GM18526 (cell line): ENCODE data around the gene EHD4.

Experiments used
- POLR2A ChIP-seq: IDR thresholded peaks from 3 replicates; pipeline ENCODE4 v1.6.1; 2011; ENCODE audit not compliant: insufficient read length; ENCODE audit errors: extremely low read depth

Gene EHD4

DNA sequence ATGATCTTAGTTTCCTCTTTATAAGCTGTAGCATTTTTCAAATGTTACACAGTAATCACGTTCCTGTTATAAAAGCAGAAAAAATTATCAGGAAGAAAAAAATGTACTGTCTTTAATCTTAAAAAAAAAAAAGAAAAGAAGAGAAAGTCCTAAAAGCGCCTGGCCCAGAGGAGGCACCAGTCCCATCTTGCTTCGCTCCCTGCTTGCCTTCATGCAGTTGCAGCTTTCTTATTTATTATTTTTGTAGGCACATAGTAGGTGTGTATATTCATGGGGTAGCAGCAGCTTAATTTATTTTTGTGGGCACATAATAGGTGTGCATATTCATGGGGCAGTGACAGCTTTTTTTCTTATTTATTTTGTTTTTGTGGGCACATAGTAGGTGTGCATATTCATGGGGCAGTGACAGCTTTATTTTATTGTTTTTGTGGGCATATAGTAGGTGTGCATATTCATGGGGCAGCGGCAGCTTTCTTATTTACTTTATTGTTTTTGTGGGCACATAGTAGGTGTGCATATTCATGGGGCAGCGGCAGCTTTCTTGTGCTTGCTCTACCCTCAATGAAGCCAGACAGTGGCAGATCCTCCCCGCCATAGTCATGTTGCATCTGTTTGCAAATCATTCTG is 5.5 kb upstream of the EHD4 start:
- no peak for TF ChIP-seq POLR2A

DNA sequence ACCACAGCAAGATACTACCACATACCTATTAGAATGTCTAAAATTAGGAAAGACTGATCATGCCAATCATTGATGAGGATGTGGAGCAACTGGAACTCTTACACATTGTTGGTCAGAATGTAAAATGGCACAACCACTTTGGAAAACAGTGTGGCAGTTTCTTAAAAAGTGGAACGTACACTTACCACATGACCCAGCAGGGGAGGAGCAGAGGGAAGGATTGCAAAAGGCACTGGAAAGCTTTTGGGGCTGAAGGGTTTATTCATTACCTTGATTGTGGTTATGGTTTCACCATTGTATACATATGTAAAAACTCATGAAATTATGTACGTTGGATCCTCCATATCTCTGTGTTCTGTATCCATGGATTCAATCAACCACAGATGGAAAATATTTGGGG is 3.3 kb upstream of the EHD4 start:
- no peak for TF ChIP-seq POLR2A

DNA sequence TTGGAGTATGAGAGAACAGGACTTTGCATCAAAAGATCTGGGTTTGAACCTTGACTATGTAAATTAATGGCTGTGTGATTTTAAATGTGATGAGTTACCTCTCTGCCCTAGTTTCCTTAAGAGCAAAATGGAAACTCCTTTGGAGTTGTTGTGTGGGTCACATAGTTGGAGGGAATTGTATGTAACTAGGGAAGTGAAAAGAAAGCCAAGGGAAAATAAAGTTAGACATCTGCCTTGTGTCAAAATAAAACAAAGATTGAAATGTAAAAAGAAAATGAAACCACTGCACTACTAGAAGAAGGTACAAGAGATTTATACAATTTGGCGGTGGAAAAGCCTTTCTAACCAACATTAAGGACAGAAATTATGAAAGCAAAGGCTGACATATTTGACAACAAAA is 1.7 kb upstream of the EHD4 start:
- TF ChIP-seq POLR2A = no peak

DNA sequence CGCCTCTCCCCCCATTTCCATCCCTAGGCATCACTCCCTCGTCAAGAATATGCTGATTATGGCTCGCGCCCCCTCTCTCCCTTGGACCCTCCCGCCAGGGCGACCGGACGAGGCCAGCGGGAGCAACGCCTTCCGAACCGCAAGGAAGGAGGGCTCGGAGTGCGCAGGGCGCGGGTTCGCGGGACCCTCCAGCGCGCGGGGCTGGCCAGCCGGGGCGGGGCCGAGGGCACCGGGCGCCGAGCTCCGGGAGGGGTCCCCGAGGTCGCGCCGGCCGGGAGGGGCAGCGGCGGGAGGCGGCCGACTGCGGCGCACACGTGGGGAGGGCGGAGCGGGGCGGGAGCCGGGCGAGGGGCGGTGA is 483 bp downstream of the EHD4 start:
- TF ChIP-seq POLR2A = no peak

DNA sequence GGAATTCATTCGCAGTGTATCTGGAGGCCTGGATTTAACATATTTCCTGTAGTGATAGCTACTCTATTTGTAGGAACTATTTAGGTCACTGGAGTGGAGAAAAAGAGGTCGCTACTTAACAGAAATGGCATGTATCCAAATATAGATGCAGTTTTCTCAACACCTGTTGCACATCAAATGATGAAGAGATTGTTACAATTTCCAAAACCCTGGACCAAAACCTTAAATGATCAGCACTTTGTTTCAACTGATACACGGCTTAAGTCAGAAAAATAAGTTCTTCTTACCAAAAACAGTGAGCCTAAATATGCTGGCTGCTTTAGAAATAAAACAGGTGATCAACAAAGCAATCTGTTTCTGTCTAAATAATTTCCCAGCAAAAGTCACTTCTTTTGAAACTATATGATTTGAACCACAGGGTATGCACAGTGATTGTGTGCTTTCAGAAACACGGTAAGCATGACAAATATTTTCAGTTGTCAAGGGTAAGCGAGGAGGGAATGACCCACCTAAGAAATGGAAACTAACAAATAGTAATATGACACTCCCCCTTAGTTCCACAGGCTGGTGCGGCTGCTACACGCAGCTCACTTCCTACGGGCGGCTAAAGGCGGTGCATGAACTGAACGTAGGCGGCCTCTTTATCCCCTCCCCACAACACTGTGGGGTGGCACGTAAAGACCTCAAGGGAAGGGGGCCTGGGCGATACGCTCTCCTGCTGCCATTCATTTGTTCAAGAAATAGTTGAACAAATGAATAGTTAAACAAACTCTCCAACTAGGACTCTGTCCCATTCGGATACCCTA is 1.1 kb downstream of the EHD4 start:
- TF ChIP-seq POLR2A = peak; percentile 73

DNA sequence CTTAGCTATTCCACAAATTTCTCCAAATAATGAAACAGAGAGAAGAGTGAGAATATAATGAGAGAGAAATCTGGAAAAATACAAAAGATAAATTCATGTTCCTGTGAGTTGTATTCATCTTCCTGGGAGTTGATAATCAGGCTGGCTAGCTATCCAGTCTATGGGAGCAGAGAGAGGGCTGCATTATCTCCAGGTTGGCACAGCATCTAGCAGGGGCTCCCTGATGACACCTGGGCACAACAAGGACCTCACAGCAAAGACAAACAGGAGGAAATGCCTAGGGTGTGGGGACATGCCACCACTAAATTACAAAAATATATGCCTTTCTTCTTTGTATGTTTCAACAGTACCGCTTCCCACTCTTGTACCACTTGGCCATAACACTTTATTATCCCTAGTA is 1.9 kb downstream of the EHD4 start:
- TF ChIP-seq POLR2A = no peak

DNA sequence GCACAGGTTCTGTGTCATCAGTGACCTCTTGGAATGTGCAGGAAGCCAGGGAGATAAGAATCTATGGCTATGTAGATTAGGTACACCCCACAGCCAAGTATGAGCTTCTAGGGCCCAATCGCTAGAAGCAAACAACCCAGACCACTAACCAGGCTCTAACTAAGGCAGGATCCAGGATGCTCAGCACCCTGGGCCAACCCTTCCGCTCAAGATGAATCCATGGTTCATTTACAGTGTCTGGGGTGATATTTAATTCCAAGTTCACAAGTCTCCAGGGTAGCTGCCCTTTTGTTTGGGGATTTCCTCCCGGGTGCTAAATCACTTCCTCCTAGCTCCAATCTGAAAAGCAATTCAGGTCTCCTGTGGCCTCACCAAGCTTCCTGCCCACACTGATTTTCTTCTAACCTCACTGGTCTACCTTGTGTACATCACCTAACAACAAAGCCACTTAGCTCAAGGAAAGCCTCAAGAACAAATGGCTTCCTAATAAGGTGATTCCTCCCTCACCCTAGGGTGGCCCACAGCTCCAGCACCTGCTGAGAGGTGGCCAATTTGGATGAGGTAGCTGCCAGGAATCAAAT is 2.4 kb downstream of the EHD4 start:
- peak; percentile 21 for TF ChIP-seq POLR2A

DNA sequence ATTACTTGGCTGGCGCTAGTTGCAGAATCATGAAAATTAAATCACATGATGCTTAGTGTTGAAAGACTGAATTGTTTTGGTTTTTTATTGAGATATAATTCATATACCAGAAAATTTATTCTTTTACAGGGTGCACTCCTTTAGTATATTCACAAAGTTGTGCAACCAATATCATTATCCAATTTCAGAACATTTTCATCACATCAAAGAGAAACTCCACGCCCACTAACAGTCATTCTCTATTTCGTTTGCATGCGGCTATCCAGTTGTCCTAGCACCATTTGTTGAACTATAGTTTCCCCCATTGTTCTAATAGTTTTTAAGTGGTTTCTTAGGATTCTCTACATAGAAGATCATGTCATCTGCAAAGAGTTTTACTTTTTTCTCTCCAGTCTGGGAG is 3.7 kb downstream of the EHD4 start:
- no peak for TF ChIP-seq POLR2A

DNA sequence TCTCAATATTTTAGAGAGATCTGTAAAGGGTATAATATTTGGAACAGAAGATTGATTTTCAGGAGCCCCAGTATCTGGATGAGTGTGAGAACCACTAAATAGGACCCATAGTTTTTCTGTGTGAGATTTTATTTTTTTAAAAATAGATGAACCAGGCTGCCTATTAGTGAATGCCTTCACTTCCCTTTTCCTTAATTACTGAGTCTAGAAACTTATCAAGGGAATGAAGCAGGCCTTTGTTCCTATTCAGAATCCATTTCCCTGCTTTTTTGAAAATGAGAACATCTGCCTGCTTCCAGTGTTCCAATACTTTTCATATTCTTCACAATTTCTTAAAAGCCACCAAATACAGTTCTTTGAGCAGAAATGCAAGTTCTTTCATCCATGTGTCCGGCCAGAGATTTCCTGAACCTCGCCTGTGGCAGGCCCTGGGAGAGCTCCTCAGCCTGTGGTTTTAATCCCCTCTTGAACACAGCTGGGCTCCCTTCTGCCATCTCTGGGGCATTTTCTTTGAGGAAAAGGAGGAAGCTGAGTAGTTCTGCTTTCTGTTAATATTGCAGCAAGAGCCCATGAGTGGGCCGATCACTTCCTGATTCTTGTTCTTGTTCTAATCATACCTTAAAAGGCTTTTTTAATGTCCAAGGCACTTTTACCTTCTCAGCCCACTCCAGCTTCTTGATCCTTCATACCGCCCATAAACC is 4.7 kb downstream of the EHD4 start:
- no peak for TF ChIP-seq POLR2A

DNA sequence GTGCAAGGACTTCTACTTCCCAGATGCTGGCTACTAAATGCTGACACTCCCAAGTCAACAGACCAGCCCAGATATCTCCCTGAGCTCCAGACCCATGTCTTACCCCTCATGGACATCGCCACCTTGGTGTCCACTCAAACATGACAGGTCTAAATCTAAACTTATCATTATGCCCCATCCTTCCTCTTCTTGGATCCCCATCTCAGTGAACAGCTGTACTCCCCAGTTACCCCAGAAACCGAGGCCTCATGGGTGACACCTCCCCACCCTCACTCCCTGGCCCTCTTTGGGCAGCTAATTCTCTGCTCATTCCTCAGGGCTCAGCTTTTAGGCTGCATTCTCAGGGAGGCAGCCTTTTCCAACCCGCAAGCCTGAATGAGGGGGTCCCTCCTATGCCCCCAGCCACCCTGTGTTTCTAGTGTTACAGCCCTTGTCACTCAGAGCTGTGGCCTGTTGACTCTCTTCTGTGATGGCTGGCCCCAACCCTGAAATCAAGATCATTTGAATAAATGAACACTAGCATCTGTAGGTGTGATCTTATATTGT is 5.4 kb downstream of the EHD4 start:
- TF ChIP-seq POLR2A = no peak

DNA sequence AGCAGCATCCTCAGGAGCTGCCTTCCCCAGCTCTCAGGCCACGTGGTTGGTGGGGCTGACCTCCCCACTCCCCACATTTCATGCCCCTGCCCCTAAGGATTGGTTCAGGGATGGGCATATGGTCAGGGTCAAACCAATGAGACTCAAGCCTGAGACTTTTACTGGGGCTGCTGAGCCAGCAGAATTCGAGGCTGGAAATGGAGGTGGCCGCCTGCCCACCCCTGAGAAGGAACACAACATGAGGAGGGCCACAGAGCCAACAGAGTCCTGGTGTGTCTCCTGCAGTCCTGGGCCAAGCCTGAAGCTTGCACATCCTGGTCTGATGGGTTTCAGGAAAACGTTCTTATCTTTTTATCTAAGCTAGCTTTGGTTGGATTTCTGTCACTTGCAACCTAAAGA is 5.9 kb downstream of the EHD4 start:
- no peak for TF ChIP-seq POLR2A

DNA sequence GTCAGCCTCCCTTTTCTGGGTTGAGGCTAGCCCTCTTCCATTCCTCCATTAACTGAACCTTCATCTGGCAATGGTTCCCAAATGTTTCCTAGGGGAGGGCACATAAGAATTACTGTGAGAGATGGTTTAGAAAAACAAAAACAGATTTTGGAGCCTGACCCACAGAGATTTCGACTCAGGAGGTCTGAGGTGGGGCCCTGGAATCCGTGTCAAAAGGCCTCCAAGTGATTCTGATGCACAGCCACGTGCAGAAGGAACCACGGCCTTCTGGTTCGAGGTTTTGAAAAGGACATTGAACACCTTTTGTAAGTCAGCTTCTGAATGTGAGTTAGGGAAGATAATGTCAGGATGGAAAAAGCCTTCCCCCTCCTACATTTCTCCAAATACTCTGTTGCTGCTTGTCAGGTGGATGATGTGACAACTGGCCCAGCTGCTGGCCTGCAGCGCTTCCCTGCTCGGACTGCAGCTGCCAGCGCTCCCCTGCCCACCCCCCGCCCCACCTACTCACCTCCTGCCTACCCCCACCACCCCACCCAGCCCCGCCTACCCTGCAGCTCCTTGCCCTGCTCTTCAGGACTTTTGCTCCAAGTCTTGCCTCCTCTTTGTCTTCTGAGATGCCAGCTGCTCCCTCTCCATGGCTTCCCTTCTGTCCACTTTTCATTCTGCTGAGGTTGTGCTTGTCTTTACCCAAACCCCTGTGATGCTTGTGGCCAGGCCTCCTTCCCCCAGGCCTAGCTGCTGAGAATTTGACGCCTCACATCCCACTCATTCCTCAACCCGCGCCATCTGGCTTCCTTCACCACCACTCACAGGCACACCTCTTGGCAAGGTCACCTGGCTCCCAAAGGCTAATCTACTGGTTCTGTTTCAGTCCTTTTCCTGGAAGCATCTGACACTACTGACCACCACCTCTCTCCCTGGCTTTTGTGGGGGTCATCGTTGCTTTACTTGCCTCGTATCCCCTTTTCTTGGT is 6.6 kb downstream of the EHD4 start:
- TF ChIP-seq POLR2A = no peak

DNA sequence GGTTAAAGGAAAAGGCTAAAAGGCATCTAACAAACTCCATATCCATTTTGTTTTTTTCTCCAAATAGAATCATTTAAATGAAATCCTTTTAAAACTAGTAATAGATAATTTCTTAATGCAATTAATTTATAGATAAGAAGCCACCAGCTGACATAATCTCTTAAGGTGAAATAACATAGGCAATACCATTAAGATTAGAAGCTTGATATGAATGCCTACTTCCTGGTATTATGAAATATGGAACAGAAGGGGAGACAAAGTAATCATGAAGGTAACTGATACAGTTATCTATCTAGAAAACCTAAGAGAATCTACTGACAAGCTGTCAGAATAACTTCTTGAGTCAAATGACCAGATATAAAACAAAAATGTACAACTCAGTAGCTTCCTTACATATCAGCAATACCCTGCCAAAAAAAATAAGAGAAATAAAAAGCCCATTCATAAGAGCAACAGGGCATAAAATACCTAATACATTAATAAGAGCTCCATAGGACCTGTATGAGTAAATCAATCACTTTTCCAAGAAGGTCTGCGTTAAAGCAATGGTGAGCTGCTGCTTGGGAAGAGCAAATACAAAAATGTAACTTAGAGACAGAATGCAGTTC is 10.7 kb downstream of the EHD4 start:
- no peak for TF ChIP-seq POLR2A

DNA sequence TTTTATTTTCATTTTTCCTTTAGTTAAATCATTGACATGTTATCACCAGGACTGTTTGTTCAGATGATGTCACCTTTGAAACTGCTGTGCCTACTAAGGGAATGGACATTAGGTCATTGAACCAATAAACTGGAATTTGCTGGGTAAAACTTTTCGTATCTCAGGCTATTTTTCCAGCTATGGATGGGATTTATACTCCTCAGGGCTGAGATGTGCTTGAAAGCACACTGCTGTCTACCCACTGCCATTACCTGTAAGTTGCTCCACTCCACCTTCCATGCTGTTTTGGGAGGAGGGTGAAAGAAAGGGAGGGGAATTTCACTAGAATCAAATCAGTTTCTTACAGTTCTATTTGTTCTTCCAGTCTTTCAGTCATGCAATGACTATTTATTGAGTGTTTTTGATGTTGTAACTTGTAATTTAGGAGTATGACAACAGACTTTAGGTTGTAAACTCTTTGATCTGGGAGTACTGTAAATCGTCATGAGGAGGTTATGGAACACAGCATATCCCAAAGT is 11.3 kb downstream of the EHD4 start:
- no peak for TF ChIP-seq POLR2A
